Cardiac fibroblast (primary cell): Measurements from ENCODE around the gene NTRK2.

Experiments used
- DNase-seq, 2 donors: peaks; one replicate each; pipeline versions ENCODE4 v3.0.0 to v3.0.0-alpha.2; 2010; ENCODE audit warnings: low read depth in 2 of 2
- H3K4me3 ChIP-seq, 2 donors: replicated peaks in 1 of 2; 1 replicate in 1 of 2; 2 replicates in 1 of 2; pipeline ENCODE4 v1.5.1; 2011; ENCODE audit warnings: low read depth in 2 of 2, low read length in 2 of 2, mild to moderate bottlenecking in 2 of 2, moderate library complexity in 1 of 2
- CTCF ChIP-seq: IDR thresholded peaks from one replicate; pipeline ENCODE4 v1.5.1; 2011; ENCODE audit warnings: low read depth, mild to moderate bottlenecking, low read length, inconsistent platforms

The NTRK2 gene

GRCh38 chr9:85030316-85030715 lies 360.8 kb downstream of the NTRK2 start:
- H3K4me3 ChIP-seq = no peak overlapping the region
- no peak for TF ChIP-seq CTCF
- no peak for DNase-seq

- TF ChIP-seq CTCF = no peak
- no peak overlapping the region for H3K4me3 ChIP-seq
- no peak for DNase-seq
Measured at GRCh38 chr9:85036496-85036895, 367.0 kb downstream of the NTRK2 start.

- DNase-seq = no peak
- no peak overlapping the region for H3K4me3 ChIP-seq
- TF ChIP-seq CTCF = no peak
Measured at GRCh38 chr9:85038061-85038460, 368.5 kb downstream of the NTRK2 start.

DNA sequence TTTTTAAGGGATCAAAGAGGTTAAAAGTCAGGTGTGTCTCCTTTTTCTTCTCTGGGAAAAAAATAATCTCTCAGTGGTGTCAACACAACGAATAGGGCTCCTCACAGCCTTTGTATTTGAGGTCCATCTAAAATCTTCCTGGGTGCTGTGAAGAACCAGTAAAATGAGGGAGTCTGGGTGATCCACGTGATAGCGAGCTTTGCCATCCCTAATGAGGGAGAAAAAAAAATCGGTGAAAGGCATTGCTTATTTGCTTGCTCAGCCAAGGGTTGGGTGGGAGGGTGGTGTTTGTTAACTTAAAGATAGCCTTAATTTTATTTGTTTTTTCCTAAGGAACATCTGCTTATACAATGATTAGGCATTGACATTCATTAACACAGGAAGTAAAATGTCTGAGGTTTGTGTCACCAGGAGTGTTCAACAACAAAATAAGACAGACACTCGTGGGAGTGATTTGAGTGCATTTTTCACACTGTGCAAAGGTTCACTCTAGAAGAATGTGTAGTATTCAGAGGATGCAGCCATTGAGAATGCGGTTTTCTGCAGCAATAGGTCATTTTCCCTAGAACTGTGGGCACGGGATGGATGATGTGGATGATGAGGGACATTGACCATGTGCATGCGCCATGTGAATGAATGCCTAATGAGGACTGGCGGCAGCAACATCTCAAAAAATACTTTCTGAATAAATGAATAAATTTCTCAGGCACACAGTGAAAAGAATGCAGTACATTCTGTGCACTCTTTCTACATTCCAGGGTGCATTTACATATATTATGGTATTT lies 369.5 kb downstream of the NTRK2 start:
- no peak for TF ChIP-seq CTCF
- no peak for DNase-seq
- no peak overlapping the region for H3K4me3 ChIP-seq

DNA sequence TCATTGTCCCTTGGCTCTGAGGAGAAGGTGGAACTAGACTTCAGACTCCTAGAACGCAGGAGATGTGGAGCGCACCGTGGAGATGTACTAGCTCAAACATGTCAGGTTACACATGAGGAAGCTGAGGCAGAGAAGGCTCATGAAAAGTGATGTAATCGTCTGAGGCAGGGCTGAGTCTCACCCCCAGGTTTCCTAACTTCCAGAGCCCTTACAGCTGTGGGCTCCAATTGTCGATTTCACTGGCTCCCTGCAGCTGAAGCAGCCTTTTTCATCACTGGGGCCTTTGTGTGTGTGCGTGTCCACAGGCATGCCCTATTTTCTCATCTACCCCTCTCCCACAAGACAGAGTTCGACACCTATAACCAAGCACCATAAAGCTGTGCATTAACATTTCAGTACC lies 370.6 kb downstream of the NTRK2 start:
- H3K4me3 ChIP-seq = no peak overlapping the region
- DNase-seq = no peak
- no peak for TF ChIP-seq CTCF

GRCh38 chr9:85040821-85041465 lies 371.4 kb downstream of the NTRK2 start:
- DNase-seq = peak in 1 of 2 donors; percentile 25
- no peak overlapping the region for H3K4me3 ChIP-seq
- no peak for TF ChIP-seq CTCF
